NT2/D1 (cell line): Measurements from ENCODE around the gene DCDC2C.

ENCODE experiments used
- DNase-seq: peaks from one replicate; pipeline ENCODE4 v3.0.0-alpha.2; 2011; ENCODE audit warnings: low read depth, low spot score
- H3K27me3 ChIP-seq: 2 replicates; pipeline ENCODE4 v1.6.0; 2011; ENCODE audit warnings: mild to moderate bottlenecking; ENCODE audit not compliant: insufficient read length, insufficient read depth
- H3K36me3 ChIP-seq: 2 replicates; pipeline ENCODE4 v1.6.1; 2011; ENCODE audit warnings: mild to moderate bottlenecking, low read length, mixed read lengths; ENCODE audit not compliant: insufficient read depth, insufficient read length
- H3K4me1 ChIP-seq: 2 replicates; pipeline ENCODE4 v1.5.1; 2011; ENCODE audit not compliant: insufficient read depth, insufficient read length
- H3K4me3 ChIP-seq: 2 replicates; pipeline ENCODE4 v1.5.1; 2011; ENCODE audit warnings: low read depth; ENCODE audit not compliant: insufficient read length
- H3K9ac ChIP-seq: 2 replicates; pipeline ENCODE4 v1.6.0; 2011; ENCODE audit warnings: low read depth; ENCODE audit not compliant: insufficient read length
- H3K9me3 ChIP-seq: 2 replicates; pipeline ENCODE4 v1.5.1; 2011; ENCODE audit warnings: mild to moderate bottlenecking, low read length; ENCODE audit not compliant: insufficient read depth
- SUZ12 ChIP-seq: IDR thresholded peaks from 2 replicates; pipeline ENCODE4 v1.6.1; 2011; ENCODE audit not compliant: insufficient read length, insufficient read depth; ENCODE audit errors: extremely low read depth
- YY1 ChIP-seq: IDR thresholded peaks from 2 replicates; pipeline ENCODE4 v1.6.1; 2011; ENCODE audit not compliant: insufficient read length, insufficient read depth
- ZNF274 ChIP-seq: IDR thresholded peaks from 2 replicates; pipeline ENCODE4 v1.6.1; 2011; ENCODE audit warnings: mild to moderate bottlenecking, low read depth, low read length

Gene DCDC2C

DNA sequence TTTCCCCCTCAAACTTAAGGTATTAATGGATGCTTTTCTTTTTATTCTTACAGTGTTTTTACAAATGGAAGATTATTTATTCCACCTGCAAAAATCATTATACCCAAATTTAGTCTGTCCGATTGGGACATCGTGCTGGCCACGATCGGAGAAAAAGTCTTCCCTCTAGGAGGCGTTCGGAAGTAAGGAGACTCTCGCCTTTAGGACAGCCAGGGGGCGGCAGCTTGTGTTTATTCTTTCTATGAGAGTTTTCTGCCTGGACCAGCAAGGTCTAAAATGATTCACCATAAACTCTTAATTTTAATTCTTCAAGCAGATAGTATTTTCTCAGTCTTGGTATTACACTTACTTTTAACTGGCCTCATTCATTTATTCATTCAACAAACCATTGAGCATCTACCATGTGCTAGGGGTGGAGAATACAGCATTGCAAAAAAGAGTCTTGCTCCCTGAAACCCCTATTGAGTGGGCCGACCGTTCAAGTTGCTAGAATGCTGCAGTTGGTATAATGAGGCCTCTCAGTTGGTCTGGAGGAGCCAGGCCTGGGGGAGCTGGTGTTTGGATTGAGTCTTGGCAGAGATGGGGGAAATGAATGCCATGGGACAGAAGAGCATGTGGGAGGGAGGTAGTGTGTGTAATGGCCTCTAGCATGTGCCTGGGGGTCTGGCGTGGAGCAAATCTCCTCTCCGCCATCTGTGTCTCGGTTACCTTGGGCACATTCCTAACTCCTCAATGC, 38.7 kb downstream of the DCDC2C start:
- no peaks in the 10 kb centered on the region for H3K9me3 ChIP-seq
- no peak overlapping the region for H3K9ac ChIP-seq
- H3K36me3 ChIP-seq, result no peaks in the 10 kb centered on the region
- no peak for TF ChIP-seq SUZ12
- no peak for TF ChIP-seq ZNF274
- TF ChIP-seq YY1, result no peak
- H3K27me3 ChIP-seq, result no peaks in the 10 kb centered on the region
- no peak overlapping the region for H3K4me3 ChIP-seq
- DNase-seq, result no peak
- H3K4me1 ChIP-seq, result no peaks in the 10 kb centered on the region

DNA sequence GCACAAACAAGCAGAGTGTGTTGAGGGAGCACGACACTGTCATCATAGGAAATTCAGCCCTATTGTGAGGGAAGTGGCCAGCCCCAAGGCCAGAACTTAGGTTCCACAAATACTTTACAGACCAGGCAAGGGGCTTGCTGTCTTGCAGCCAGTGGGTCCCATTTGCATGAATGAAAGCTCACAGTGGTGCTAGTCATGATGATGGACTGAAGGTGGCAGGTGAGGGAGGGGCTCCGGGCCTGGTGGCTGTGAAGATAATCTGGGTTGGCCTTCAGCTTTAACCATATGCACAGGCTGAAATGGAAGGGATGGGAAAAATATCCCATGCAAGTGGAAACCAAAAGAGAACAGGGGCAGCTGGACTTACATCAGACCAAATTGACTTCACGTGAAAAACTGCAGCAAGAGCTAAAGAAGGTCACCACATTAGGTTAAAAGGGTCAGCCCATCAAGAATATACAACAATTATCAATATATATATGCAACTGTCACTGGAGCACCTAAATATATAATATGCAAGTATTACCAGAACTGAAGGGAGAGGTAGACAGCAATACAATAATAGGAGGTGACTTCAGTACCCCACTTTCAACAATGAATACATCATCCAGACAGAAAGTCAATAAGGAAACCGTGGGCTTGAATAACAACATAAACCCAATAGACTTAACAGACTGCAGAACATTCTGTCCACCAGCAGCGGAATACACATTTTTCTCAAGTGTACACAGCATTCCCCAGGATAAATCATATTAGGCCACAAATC, 39.6 kb downstream of the DCDC2C start:
- Histone ChIP-seq H3K9ac (no peak overlapping the region), H3K9me3 (no peaks in the 10 kb centered on the region), H3K4me1 (no peaks in the 10 kb centered on the region), H3K36me3 (no peaks in the 10 kb centered on the region), H3K27me3 (no peaks in the 10 kb centered on the region), H3K4me3 (no peak overlapping the region)
- no peak for DNase-seq
- TF ChIP-seq YY1 (no peak), SUZ12 (no peak), ZNF274 (no peak)

DNA sequence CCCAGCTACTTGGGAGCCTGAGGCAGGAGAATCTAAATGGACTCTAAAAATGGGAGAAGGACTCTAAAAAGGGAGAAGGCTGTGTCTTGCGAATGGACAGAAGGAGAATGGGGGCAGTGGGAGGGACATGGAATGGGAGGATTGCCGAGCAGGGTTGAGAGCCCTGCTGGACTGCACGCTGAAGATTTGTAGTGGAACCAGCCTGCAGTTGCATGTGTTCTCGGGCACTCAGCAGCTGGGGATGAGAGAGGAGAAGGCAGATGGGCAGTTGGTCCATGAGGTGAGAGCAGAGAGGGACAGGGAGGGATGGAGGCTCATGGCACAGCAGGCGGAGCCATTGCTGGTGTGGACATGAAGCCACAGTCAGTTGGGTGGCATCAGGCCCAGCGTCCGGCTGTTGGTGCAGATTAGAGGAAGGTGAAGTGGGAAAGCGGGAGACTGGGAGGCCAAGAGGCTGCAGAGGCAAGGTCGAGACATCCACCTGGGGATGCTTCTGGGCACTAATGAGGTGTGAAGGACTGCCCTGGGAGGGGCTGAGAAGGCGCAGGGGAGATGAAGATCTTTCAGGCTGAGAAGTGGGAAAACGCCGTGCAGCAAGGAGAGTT, 40.7 kb downstream of the DCDC2C start:
- TF ChIP-seq SUZ12, result no peak
- no peak for TF ChIP-seq YY1
- TF ChIP-seq ZNF274, result no peak
- no peaks in the 10 kb centered on the region for H3K36me3 ChIP-seq
- DNase-seq, result no peak
- no peaks in the 10 kb centered on the region for H3K27me3 ChIP-seq
- no peaks in the 10 kb centered on the region for H3K4me1 ChIP-seq
- H3K9ac ChIP-seq, result no peak overlapping the region
- no peak overlapping the region for H3K4me3 ChIP-seq
- no peaks in the 10 kb centered on the region for H3K9me3 ChIP-seq

DNA sequence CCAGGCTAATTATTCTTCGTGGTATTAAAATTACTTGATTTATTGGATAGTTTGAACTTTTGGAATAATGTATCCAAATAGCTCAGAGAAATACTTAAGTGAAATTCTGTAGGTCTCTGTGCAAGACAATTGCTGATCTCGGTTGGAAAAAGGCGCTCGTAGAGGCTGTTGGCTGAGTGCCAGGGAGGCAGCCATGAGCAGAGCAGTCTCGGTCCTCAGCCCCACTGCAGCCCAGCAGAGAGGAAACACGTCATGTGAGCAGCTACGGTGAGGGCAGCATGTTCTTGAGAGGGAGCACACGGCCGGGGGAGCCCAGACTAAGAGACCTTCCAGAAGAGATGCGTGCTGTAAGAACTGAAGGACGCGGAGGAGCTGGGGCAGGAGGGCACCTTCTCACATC, 42.5 kb downstream of the DCDC2C start:
- no peaks in the 10 kb centered on the region for H3K9me3 ChIP-seq
- TF ChIP-seq YY1 (no peak), ZNF274 (no peak), SUZ12 (no peak)
- H3K4me3 ChIP-seq, result no peak overlapping the region
- H3K9ac ChIP-seq, result no peak overlapping the region
- no peak for DNase-seq
- H3K36me3 ChIP-seq, result no peaks in the 10 kb centered on the region
- H3K4me1 ChIP-seq, result no peaks in the 10 kb centered on the region
- H3K27me3 ChIP-seq, result no peaks in the 10 kb centered on the region

DNA sequence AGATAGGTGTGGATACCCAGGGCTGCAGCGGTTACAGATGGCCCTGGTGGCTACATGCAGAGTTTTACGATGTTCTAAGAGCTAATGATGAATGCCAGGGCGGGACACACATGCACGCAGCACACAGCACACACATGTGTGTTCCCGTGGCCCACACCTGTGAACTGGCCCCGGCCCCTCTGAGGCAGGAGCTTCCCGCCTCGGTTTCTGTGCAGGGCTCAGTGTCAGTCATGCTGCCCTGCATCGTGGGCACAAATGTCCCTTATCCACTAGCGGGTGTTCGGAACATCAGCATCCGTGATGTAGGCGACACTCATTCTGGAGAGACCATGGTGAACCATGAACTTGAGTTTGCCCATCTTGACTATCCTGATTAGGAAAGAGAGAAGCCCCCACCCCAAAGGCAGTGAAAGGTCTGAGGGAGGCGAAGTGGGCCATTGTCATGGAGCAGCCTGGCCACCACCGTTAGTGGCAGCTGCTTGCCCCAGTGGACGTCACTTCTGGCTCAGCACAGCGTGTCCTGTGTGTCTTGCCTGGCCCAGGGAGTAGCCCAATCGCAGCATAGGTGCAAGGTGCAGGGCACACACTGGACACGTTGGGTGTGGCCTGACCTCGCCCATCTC, 43.8 kb downstream of the DCDC2C start:
- no peak for DNase-seq
- Histone ChIP-seq H3K9ac (no peak overlapping the region), H3K4me1 (no peaks in the 10 kb centered on the region), H3K9me3 (no peaks in the 10 kb centered on the region), H3K27me3 (no peaks in the 10 kb centered on the region), H3K36me3 (no peaks in the 10 kb centered on the region), H3K4me3 (no peak overlapping the region)
- TF ChIP-seq ZNF274, result no peak

DNA sequence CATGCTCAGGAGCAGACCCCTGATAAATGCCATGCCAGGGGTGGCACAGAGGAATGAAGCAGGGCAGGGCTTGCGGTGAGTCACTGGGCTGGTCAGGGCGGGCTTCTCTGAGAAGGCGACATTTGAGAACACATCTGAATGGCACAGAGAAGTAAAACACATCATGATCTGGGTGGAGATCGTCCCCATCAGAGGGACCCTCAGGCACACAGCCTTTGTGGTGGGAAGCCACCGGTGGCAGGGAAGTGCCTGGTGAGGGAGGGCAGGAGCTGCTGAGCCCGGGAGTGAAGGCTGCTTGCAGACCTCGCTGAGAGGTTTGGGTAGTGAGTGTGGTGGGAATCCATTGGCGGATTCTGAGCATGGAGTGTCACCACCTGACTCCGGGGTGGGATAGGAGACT, 44.5 kb downstream of the DCDC2C start:
- no peaks in the 10 kb centered on the region for H3K4me1 ChIP-seq
- no peak for DNase-seq
- TF ChIP-seq ZNF274, result no peak
- TF ChIP-seq SUZ12, result no peak
- no peak for TF ChIP-seq YY1
- no peaks in the 10 kb centered on the region for H3K27me3 ChIP-seq
- no peaks in the 10 kb centered on the region for H3K36me3 ChIP-seq
- no peak overlapping the region for H3K9ac ChIP-seq
- no peak overlapping the region for H3K4me3 ChIP-seq
- H3K9me3 ChIP-seq, result no peaks in the 10 kb centered on the region

DNA sequence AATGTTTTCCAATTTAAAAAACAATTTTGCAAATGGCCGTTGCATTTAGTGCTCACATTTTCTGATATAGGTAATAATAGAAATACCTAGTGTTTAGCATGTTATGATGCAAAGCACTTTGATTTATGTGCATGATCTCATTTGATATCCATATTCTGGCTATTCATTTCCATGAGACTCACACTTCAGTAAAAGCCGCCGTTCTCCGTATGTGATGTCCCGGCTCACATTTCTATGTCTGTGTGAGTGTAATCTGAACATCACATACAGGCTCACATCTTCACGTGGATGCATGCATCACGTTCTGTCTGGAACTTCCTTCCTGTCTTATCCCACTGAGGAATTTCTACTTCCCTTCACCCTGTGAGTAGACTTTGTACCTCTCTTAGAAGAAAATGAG, 45.8 kb downstream of the DCDC2C start:
- H3K4me3 ChIP-seq, result no peak overlapping the region
- TF ChIP-seq SUZ12, result no peak
- TF ChIP-seq YY1, result no peak
- TF ChIP-seq ZNF274, result no peak
- no peak for DNase-seq
- H3K9ac ChIP-seq, result no peak overlapping the region
- H3K4me1 ChIP-seq, result no peaks in the 10 kb centered on the region
- no peaks in the 10 kb centered on the region for H3K27me3 ChIP-seq
- no peaks in the 10 kb centered on the region for H3K9me3 ChIP-seq
- no peaks in the 10 kb centered on the region for H3K36me3 ChIP-seq
